Stomach (tissue), 19 donors: ENCODE results near the gene CCNT2. TPM values are rescaled to one million over a fixed set of nuclear protein-coding genes. Genes with fewer than 3 reads are reported as not detected.

Experiments
- DNase-seq, 2 donors: peaks; one replicate each; pipeline versions ENCODE4 v3.0.0 to v3.0.0-alpha.2; 2013 to 2019
- H3K27ac ChIP-seq, 5 donors: fragments of 200-600 bp in 4 of 5; sonication (generic) in 4 of 5; one replicate each; pipeline ENCODE4 v1.5.1; 2013 to 2019; ENCODE audit warnings: mild to moderate bottlenecking in 1 of 5, moderate library complexity in 1 of 5
- H3K27me3 ChIP-seq, 3 donors: fragments of 200-600 bp; sonication (generic); one replicate each; pipeline ENCODE4 v1.5.1; 2017 to 2019; ENCODE audit warnings: mixed run types in 1 of 3
- H3K36me3 ChIP-seq, 4 donors: fragments of 200-600 bp; sonication (generic); 1 replicate in 3 of 4; 2 replicates in 1 of 4; pipeline ENCODE4 v1.5.1; 2016 to 2019
- H3K4me1 ChIP-seq, 4 donors: fragments of 200-600 bp; sonication (generic); one replicate each; pipeline ENCODE4 v1.5.1; 2016 to 2019
- H3K4me3 ChIP-seq, 4 donors: fragments of 200-600 bp; sonication (generic) in 3 of 4; one replicate each; pipeline ENCODE4 v1.5.1; 2016 to 2019; ENCODE audit warnings: mild to moderate bottlenecking in 1 of 4
- H3K9me3 ChIP-seq, 4 donors: fragments of 200-600 bp; sonication (generic); one replicate each; pipeline ENCODE4 v1.5.1; 2016 to 2019
- EP300 ChIP-seq: sonication (generic); formaldehyde crosslinking; IDR thresholded peaks from one replicate; pipeline ENCODE4 v1.6.1; 2017; ENCODE audit warnings: antibody characterized with exemption
- POLR2A ChIP-seq, 4 donors: fragments of 450-650 bp; IDR thresholded peaks; one replicate each; pipeline ENCODE4 v1.6.1; 2016; ENCODE audit warnings: antibody characterized with exemption in 4 of 4, control low read depth in 2 of 4, mild to moderate bottlenecking in 1 of 4, moderate library complexity in 1 of 4
- POLR2AphosphoS5 ChIP-seq, 3 donors: sonication (generic); formaldehyde crosslinking; IDR thresholded peaks; one replicate each; pipeline ENCODE4 v1.6.1; 2016; ENCODE audit warnings: antibody characterized with exemption in 3 of 3
- WGBS, 5 donors: extraction: QIAGEN DNeasy Blood & Tissue Kit in 3 of 5; methylation state at CpG; one replicate each; pipeline versions ENCODE4 v1.1.5 to v1.1.7; 2013 to 2018; 5-methylcytosine and 5-hydroxymethylcytosine counted together
- intact Hi-C: fragments of 100-400 bp; cut with DNase I; formaldehyde crosslinking; loops from one replicate; pipeline ENCODE4 v1.15.1; 2023; ENCODE audit warnings: low total_unique reads
- long read RNA-seq, 10 donors: transcript quantifications; one replicate each; lab custom pipeline, GENCODE V29; 2026
- polyA plus RNA-seq, 3 donors: library from polyadenylated mRNA; stranded (reverse); fragments of 200-250 nt; gene quantifications; one replicate each; pipeline ENCODE4 v1.2.3, GENCODE V29; 2013
- total RNA-seq, 5 donors: library from RNA; depleted of rRNA; stranded (reverse); fragments of >200 nt; gene quantifications; one replicate each; pipeline versions ENCODE4 v1.1.0 to v1.2.3, GENCODE V29; 2014 to 2016
- TF ChIP-seq, protein P1 (sequence below), 7 experiments: fragments of 450-650 bp in 4 of 7; fragments of 200-600 bp in 3 of 7; sonication (generic) in 3 of 7; IDR thresholded peaks; one replicate each; pipeline ENCODE4 v1.5.1; 2016 to 2019; ENCODE audit warnings: antibody characterized with exemption in 7 of 7, control low read depth in 2 of 7, mild to moderate bottlenecking in 1 of 7
- donor health status: healthy with polysubstance abuse.
- donor health status: Bipolar disorder and iron deficiency.
- donor health status: healthy.

CCNT2 gene
- total RNA-seq (100 to 1,000 TPM in 1 of 5 donors, 10 to 100 TPM in 3, 1 to 10 TPM in 1; 7.5 to 119 (median 34.5) TPM), polyA plus RNA-seq (10 to 100 TPM in 1 of 3 donors, 1 to 10 TPM in 2; 4.4 to 10.6 (median 4.9) TPM)
- long read RNA-seq, donor 1, full-length matches to known transcripts: 3 of 3 reads
- long read RNA-seq, donor 1, partial matches to known transcripts: 0 of 3 reads
- long read RNA-seq, donor 1, other reads (novel, unspliced or antisense): 0 of 3 reads
- long read RNA-seq, donor 2, full-length matches to known transcripts: 7 of 17 reads
- long read RNA-seq, donor 2, partial matches to known transcripts: 10 of 17 reads
- long read RNA-seq, donor 2, other reads (novel, unspliced or antisense): 0 of 17 reads
- long read RNA-seq, donor 3, full-length matches to known transcripts: 3 of 3 reads
- long read RNA-seq, donor 3, partial matches to known transcripts: 0 of 3 reads
- long read RNA-seq, donor 3, other reads (novel, unspliced or antisense): 0 of 3 reads
- long read RNA-seq, donor 4, full-length matches to known transcripts: 1 of 1 reads
- long read RNA-seq, donor 4, partial matches to known transcripts: 0 of 1 reads
- long read RNA-seq, donor 4, other reads (novel, unspliced or antisense): 0 of 1 reads
- long read RNA-seq, donor 5, full-length matches to known transcripts: 10 of 10 reads
- long read RNA-seq, donor 5, partial matches to known transcripts: 0 of 10 reads
- long read RNA-seq, donor 5, other reads (novel, unspliced or antisense): 0 of 10 reads
- long read RNA-seq, donor 6: 0 reads
- long read RNA-seq, donor 7, full-length matches to known transcripts: 6 of 6 reads
- long read RNA-seq, donor 7, partial matches to known transcripts: 0 of 6 reads
- long read RNA-seq, donor 7, other reads (novel, unspliced or antisense): 0 of 6 reads
- long read RNA-seq, donor 8, full-length matches to known transcripts: 7 of 12 reads
- long read RNA-seq, donor 8, partial matches to known transcripts: 5 of 12 reads
- long read RNA-seq, donor 8, other reads (novel, unspliced or antisense): 0 of 12 reads
- long read RNA-seq, donor 9, full-length matches to known transcripts: 8 of 8 reads
- long read RNA-seq, donor 9, partial matches to known transcripts: 0 of 8 reads
- long read RNA-seq, donor 9, other reads (novel, unspliced or antisense): 0 of 8 reads
- long read RNA-seq, donor 10, full-length matches to known transcripts: 5 of 5 reads
- long read RNA-seq, donor 10, partial matches to known transcripts: 0 of 5 reads
- long read RNA-seq, donor 10, other reads (novel, unspliced or antisense): 0 of 5 reads

DNA sequence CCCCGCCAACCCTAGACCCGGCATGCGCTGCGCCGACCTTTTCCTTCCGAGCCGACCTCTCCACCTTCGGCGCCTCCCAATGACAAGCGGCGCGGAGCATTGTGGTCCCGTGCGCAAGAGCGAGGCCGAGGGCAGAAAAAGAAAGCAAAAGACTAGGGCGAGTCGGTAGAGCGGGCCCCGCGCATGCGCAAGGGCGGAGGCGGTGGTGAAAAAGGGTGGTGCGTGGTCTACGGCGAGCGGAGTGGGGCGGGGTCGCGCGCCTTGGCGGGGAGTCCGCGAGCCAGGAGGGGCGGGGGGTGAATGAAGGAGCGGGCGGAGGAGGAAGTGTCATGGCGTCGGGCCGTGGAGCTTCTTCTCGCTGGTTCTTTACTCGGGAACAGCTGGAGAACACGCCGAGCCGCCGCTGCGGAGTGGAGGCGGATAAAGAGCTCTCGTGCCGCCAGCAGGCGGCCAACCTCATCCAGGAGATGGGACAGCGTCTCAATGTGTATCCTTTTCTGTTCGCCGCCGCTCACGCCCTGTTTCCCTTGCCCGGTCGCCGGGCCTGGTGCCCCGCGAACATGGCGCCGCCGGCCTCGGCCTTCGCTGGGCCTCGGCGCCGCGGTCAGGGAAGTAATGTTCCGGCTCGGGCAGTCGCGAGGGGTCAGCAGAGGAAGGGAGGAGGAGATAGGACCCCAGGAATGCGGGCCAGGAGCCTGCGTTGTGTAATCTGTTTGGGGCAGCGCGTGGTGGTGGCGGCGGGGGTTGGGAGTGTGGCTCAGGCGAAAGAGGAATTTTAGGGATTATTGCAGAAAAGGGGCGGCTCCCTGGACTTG, at the start of gene CCNT2:
Gene CCNT2 (plus strand): TSS at position 297 of the 815 bp plus-strand sequence. CDS start 33 bp downstream, at position 330.
- H3K27me3 ChIP-seq: no peaks in the 10 kb centered on the region
- intact Hi-C loops: no loop called here
- DNase-seq: peak; percentile 99 to 100
- H3K4me3 ChIP-seq: peak within 1 kb of the TSS; percentile 76 to 97 (median 84)
- 0 to 1% (median 1%) methylated on average over 54 to 83 of the region's 83 CpGs for WGBS, 5 donors
- H3K4me1 ChIP-seq: peaks cover 37 to 52% (median 45%) of the 10 kb centered on the region in 4 donors
- TF ChIP-seq, protein P1, sequence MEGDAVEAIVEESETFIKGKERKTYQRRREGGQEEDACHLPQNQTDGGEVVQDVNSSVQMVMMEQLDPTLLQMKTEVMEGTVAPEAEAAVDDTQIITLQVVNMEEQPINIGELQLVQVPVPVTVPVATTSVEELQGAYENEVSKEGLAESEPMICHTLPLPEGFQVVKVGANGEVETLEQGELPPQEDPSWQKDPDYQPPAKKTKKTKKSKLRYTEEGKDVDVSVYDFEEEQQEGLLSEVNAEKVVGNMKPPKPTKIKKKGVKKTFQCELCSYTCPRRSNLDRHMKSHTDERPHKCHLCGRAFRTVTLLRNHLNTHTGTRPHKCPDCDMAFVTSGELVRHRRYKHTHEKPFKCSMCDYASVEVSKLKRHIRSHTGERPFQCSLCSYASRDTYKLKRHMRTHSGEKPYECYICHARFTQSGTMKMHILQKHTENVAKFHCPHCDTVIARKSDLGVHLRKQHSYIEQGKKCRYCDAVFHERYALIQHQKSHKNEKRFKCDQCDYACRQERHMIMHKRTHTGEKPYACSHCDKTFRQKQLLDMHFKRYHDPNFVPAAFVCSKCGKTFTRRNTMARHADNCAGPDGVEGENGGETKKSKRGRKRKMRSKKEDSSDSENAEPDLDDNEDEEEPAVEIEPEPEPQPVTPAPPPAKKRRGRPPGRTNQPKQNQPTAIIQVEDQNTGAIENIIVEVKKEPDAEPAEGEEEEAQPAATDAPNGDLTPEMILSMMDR (IDR thresholded peaks at IDR 0.05): no peak
- peak in 1 of 4 donors; percentile 9 for TF ChIP-seq POLR2A (IDR thresholded peaks at IDR 0.05)
- peak; percentile 89 to 98 (median 97) for TF ChIP-seq POLR2AphosphoS5 (IDR thresholded peaks at IDR 0.05)
- no peak for TF ChIP-seq EP300
- H3K9me3 ChIP-seq: no peaks in the 10 kb centered on the region
- peaks cover 0 to 6% (median 0%) of the 10 kb centered on the region in 4 donors for H3K36me3 ChIP-seq
- H3K27ac ChIP-seq: peak within 1 kb of the TSS; percentile 96 to 99 (median 99)

DNA sequence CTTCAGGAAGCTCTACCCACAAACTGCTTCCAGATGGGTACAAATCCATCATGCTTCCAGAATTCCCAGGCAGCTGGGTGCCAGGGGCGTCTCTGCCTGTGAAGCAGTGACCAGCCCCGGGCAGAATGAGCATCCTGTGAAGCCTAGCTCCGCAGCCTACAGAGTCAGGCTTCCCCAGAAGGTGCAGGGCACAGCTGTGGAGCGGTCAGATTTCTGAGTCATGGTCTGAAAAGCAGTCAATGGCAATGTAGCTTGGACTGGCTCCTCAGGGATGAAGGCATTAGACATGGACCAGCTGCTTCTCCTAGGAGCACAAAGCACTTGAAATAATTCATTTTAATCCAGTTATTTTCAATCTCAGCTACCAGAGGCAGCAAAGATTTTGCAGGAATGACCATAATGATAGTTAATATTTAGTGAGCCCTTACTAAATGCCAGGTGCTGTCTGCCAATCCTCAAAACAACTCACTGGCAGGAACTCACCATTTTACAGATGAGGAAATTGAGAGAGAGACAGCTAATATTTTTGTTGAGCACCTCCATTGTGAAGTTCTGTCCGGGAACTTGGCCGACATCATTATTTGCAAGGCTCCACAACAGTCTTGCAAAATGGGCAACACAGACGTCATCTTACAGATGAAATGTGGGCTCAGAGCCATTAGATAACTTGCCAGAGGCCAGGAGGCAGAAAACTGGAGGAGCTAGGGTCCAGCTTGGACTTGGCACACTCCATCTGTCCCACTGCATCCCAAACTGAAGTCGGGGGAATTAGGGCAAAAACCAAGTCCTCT, 48.5 kb upstream of the CCNT2 start:
- TF ChIP-seq, protein P1 (IDR thresholded peaks at IDR 0.05): no peak
- TF ChIP-seq EP300: no peak
- WGBS, 5 donors: 59 to 81% (median 76%) methylated on average over 8 of the region's 8 CpGs

DNA sequence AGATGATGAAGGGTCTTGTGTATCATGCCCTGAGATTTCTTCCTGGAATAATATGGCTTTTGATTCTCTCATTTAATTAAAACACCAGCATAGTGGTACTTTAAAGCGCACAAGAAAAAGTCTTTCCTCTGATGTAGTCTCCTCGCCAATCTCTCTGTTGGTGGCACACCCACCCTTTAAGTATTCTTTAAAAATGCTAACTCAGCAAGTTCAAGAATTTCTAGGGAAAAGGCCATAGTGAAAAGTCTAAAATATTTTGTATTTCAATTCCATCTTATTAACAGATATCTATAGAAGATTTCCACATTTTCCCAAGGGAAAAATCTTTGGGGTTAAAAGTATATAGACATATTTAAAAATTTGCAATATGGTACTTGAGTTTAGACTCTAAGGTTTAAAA, 45.5 kb upstream of the CCNT2 start:
- no peaks in the 10 kb centered on the region for H3K4me1 ChIP-seq
- no peak for DNase-seq
- intact Hi-C loops: no loop called here
- 93 to 98% (median 95%) methylated on average over 2 of the region's 2 CpGs for WGBS, 5 donors
- TF ChIP-seq, protein P1 (IDR thresholded peaks at IDR 0.05): no peak
- TF ChIP-seq EP300 (no peak), POLR2A (IDR thresholded peaks at IDR 0.05) (no peak), POLR2AphosphoS5 (IDR thresholded peaks at IDR 0.05) (no peak)
- H3K27ac ChIP-seq: no peak overlapping the region
- no peaks in the 10 kb centered on the region for H3K27me3 ChIP-seq
- peaks cover 0 to 5% (median 0%) of the 10 kb centered on the region in 4 donors for H3K36me3 ChIP-seq
- no peak overlapping the region for H3K4me3 ChIP-seq
- H3K9me3 ChIP-seq: peaks cover 0 to 14% (median 4%) of the 10 kb centered on the region in 4 donors

More for the DNA sequence above, 48.5 kb upstream of the CCNT2 start:
- Histone ChIP-seq H3K36me3 (no peaks in the 10 kb centered on the region), H3K4me3 (no peak overlapping the region), H3K9me3 (no peaks in the 10 kb centered on the region), H3K27me3 (no peaks in the 10 kb centered on the region), H3K27ac (no peak overlapping the region), H3K4me1 (no peaks in the 10 kb centered on the region)
- DNase-seq: no peak
- intact Hi-C loops: no loop called here
